Measurements from ENCODE around the gene HDAC7.
"Not testable (repeated sequence)": the region's sequence is repeated elsewhere in the genome, so short reads cannot be mapped to it uniquely, and the experiment has no call there.

HDAC7 gene

DNA sequence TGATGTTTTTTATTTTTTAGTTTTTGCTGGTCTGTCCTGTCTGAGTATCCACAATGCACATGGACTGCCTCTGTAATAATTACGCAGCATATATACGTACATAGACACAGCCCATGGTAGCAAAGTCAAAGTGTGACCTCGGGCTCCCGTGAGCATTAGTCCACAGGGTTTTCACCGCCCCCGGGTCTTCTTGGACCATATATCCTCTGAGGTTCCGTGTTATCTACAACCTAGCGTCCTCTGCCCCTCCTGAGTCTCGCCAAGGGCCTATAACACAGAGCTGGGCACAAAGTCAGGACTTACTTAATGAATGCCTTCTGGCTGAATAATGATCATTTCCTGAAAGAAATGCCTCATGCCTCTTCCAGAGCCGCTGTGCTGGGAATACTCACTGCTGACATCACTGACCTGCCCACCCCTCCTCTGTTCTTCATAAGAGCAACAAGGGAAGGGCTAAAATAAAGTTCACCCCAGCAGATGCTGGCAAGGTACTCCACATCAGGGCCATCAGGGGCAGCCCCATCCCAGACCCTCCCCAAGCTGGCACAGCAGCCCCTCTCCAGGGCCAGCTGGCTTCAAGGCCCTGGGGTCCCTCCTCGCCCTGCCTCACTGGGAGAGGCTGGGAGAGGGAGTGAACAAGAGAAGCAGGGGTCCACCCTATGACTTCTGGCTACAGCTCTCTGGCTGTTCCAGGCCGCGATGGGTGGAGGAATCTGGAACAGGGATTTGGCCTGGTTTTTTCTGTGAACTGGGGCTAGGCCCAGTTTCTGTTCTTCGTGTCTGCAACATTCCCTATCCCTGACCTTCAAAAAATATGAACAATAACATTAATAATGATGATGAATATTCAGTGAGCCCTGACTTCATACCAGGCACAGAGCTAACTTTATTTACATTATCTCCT lies 7.9 kb downstream of the HDAC7 start:
- no peak for DNase-seq

GRCh38 chr12:47811072-47811396 lies 8.7 kb downstream of the HDAC7 start:
- DNase-seq = no peak

GRCh38 chr12:47809518-47809917 lies 10.2 kb downstream of the HDAC7 start:
- DNase-seq = not testable (repeated sequence)

DNA sequence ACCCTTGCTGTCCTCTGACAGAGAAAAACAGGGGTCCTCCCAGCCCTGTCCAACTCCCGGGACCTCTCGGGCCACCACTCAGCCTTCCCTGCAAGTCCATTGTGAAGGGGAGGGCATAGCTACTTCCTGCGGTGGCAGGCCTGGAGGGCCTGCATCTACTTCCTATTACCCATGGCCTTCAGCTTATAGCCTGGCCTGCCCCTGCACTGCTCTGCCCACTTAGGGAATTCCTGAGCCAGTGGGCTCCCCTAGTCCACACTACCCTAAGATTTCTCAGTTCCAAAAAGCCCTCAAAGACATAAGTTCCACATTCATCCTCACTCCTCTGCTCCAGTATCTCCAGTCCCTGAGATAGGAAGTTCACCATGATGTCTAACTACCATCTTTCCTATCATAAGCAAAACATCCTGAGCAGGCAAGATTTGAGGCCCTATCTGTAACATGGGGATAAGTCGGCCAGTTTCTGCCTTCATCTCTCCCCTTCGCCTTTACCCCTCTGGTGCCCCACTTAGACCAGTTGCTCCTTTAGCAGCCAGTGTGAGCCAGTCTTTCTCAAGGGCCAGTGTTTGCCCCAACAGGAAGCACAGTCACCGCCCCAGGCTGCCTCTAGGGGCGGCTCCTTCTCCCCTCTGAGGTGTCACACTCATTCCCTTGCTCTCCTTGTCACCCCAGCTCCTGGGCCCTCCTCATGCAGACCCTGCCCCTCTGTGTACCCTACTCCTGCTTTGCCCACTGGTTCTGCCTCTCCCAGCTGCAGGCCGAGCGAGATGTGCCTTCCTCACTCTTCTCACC lies 10.9 kb downstream of the HDAC7 start:
- DNase-seq = no peak

DNA sequence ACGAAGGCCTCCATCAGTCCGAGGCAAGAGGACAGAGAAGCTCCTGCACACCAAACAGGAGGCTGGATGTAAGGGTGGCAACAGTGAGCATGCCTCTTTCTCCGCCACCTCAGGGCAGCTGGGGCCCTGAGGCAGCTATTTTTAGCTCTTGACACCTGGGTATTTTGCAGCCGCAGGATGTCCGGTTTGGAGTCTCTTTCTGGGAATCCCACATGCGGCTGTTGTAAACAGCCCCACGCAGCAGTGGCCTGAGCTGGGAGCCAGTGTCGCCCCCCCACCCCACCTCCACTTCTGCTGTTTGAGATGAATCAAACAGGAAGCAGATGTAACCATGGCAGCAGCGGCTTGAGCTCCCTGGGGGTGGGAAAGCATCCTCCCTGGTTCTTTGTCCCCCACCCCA lies 11.7 kb downstream of the HDAC7 start:
- peak; percentile 45 for DNase-seq

GRCh38 chr12:47807338-47807737 lies 12.4 kb downstream of the HDAC7 start:
- DNase-seq = no peak

GRCh38 chr12:47805417-47805816 lies 14.3 kb downstream of the HDAC7 start:
- no peak for DNase-seq

GRCh38 chr12:47804171-47804570 lies 15.5 kb downstream of the HDAC7 start:
- no peak for DNase-seq

DNA sequence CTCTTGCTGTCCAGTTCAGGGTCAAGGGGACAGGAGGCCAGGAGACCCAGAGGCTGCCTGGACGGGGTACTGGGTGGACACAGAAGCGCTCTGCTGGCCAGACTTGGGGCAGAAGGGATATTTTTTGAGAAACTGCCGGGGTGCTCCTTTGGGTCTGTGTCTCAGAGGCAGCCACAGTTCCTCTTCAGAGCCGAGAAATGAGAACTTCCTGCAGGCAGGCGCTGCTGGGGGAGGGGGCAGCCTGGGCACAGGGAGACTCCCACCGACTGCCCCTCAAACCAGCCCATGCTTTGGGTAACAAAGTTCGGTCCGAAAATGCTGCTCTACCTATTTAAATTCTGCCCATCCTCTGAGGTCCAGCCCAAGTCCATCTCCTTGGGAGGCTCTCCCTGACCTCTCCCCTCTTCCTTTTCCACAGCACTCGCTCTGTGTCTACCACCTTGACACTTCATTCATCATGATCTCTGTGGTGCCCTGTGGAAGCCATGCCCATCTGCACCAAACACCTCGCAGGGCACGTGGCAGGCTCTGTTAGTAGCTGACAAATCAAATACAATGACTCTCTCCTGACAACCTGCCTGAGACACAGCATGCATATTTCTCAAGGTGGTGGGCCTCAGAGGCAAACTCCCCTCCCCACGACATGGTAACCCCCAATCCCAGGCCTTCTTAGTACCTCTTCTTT lies 16.4 kb downstream of the HDAC7 start:
- DNase-seq = no peak

DNA sequence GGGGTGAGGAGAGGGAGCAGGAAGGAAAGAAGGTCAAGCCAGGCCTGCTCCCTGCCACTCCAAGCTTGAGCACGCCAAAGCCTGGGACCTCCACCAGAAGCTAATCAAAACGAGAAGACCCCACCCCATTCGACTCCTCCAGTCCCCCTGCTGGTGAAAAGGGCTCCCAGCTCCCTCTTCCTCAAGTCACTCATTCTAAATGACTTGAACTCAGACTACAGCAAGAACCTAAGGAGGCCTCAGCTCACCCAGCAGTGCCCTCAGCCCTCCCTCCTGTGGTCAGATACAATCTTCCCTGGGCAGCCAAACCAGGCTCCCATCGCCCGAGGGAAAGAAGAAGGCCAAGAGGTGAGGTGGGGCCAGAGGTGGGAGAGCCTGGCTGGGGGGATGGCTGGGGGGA lies 17.4 kb downstream of the HDAC7 start:
- no peak for DNase-seq

GRCh38 chr12:47801904-47802246 lies 17.8 kb downstream of the HDAC7 start:
- no peak for DNase-seq

DNA sequence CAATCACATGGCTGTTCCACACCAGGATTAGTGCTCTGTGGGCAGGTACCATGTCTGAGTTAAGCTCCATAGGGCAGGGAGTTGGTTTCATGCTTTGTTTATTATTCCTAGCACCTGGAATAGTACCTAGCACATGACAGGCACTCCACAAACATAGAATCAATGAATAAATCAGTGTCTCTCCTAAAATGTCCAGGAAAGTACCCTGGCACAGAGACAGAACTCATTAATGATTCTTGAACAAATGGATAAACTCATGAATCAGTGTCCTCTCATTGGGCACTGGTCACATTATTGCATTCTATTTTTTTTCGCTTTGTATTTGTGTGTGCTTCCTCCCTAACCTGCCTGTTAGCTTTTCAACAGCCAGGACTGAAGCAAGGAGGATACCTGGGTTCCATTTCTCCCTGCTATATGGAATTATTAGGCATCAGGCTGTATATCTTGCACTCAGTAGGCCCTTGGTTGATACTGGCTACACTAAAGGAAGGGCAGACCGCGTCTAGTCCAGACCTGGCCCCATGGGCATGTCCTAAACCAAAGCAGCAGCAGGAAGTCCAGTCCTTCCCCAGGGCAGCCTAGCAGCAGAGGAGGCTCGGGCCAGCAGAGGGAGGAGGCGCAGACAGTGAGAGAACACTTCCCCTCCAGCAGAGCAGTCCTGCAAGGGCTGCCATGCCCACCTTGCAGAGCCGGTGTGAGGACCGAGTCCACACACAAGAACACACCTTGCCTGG lies 18.4 kb downstream of the HDAC7 start:
- DNase-seq = no peak

- DNase-seq = no peak
These were observed 19.1 kb downstream of the HDAC7 start for GRCh38 chr12:47800582-47800981.

- DNase-seq = no peak
These were observed 20.2 kb downstream of the HDAC7 start for GRCh38 chr12:47799357-47799955.

DNA sequence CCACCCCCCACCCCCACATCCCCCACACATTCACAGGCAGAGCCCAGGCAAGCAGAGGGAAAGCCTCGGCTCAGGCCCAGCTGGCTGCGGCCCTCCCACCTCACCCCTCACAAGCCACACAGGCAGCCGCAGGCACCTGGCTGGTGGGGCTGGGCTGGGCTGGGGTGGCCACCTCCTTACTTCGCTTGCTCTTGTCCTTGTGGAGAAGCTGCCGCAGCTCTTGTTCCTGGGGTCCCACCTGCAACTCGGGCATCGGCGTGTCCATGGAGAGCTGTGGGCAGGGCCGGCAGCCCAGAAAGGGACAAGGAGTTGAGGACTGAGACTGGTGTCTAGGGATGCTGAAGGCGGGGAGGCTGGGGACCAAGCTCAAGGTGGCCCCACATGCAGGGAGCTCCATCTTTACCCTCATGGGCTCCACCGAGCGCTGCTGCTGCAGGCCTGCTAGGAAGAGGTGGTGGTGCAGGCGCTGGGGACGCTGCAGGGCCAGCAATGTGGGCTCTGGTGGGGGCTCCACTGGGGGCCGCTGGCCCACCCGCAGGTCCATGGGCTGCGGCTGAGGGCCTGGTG lies 21.2 kb downstream of the HDAC7 start:
- DNase-seq = no peak

- DNase-seq = no peak
These were observed 22.3 kb downstream of the HDAC7 start for GRCh38 chr12:47797441-47797840.

DNA sequence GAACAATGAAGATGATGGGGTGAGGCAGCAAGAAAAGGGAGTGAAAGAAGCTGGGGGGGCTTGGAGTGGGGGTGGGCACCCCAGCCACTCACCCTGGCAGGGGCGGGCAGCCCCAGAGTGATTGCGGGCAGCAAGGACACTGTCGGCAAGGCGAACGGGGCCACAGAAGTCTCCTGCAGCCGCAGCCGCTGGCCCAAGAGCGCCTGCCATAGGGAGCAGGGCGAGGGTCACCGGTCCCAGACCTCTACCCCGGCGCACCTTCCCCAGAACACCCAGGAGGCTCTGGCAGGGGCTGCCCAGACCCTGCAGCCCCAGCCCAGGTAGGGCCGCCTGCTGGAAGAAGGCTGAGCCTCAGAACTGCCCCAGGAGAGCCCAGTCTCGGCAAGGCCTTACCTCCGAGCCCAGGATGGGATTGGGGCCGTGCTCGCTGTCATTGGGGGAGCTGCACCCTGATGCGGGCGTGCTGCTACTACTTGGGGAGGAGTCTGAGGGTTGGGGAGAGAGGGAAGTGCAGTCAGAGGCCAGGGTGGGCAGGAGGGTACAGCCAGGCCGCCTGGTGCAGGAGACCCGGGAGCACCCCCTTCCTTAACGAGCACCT lies 23.8 kb downstream of the HDAC7 start:
- DNase-seq = no peak

DNA sequence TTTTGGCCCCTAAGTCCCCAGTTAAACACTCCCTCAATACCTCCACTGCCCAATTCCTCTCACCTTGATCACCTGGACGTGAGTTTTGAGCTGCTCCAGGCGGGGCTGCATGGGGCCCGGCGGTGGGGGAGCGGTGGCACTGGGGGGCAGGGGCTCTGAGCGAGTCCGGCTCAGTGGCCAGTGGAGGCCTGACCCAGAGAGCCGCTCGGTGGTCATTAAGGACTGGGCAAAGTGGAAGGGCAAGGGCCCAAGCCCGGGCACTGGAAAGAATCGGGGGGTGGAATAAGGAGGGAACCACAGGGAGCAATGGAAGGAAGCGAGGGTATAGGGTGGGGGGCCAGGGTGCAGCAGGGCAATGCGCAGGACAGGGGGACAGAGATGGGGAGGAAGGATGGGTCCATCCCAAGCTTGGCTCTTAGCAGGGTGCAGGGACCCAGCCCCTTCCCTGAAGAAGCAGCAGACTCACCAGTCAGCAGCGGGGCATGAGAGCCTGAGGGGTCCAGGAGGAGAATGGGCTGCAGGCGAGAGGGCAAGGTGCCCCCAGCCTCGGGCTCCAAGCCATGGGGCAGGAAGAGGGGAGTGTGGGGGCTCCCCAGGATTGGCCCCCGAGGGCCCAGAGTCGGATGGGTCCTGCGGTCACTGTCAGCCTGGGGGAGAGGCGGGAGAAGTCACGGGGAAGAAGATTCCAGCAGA lies 24.4 kb downstream of the HDAC7 start:
- no peak for DNase-seq

- DNase-seq = no peak
These were observed 25.0 kb downstream of the HDAC7 start for GRCh38 chr12:47794679-47795078.

GRCh38 chr12:47793015-47793681 lies 26.6 kb downstream of the HDAC7 start:
- no peak for DNase-seq

DNA sequence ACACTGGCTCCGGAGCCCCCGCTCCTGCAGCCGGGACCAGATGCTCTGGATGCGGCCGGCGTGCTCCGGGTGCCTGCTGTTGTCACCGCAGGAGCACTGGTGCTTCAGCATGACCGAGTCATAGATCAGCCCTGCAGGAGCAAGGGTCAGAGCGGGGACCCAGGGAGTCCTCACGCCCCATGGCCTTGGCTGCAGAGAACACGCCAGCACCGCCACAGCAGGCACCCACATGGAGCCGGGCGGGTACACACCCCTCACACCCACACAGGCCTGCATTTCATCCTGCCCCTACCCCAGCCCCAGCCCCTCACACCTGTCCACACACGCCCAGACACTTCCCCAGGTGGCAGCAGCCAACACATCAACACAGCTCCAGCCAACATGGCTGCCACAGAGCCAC lies 27.8 kb downstream of the HDAC7 start:
- DNase-seq = no peak
